ENCODE results near the gene PIP4K2C. TPM values are rescaled to one million over a fixed set of nuclear protein-coding genes. Genes with fewer than 3 reads are reported as not detected.
"Not testable (repeated sequence)": the region's sequence is repeated elsewhere in the genome, so short reads cannot be mapped to it uniquely, and the experiment has no call there.

PIP4K2C gene
- total RNA-seq, 1 donor from 2014 or later: 22.8 TPM

- Mint-ChIP-seq H3K4me3 (no peak overlapping the region), H3K9me3 (no peaks in the 10 kb centered on the region), H3K27ac (no peak overlapping the region), H3K4me1 (ENCODE audit: low read depth) (no peaks in the 10 kb centered on the region), H3K27me3 (ENCODE audit: insufficient read depth) (peaks cover 3% of the 10 kb centered on the region), H3K36me3 (ENCODE audit: low read depth) (no peaks in the 10 kb centered on the region)
- no peak for DNase-seq (ENCODE audit: low spot score)
- intact Hi-C loops (cut with micrococcal nuclease): no loop called here
These were observed 22.2 kb upstream of the PIP4K2C start for GRCh38 chr12:57568838-57569237.

GRCh38 chr12:57569858-57570257 is 21.1 kb upstream of the PIP4K2C start:
- DNase-seq (ENCODE audit: low spot score): no peak
- intact Hi-C loops (cut with micrococcal nuclease): no loop called here
- no peaks in the 10 kb centered on the region for H3K9me3 Mint-ChIP-seq
- H3K4me1 Mint-ChIP-seq (ENCODE audit: low read depth): no peaks in the 10 kb centered on the region
- no peaks in the 10 kb centered on the region for H3K36me3 Mint-ChIP-seq (ENCODE audit: low read depth)
- no peak overlapping the region for H3K4me3 Mint-ChIP-seq
- no peak overlapping the region for H3K27ac Mint-ChIP-seq
- peaks cover under 1% of the 10 kb centered on the region for H3K27me3 Mint-ChIP-seq (ENCODE audit: insufficient read depth)

DNA sequence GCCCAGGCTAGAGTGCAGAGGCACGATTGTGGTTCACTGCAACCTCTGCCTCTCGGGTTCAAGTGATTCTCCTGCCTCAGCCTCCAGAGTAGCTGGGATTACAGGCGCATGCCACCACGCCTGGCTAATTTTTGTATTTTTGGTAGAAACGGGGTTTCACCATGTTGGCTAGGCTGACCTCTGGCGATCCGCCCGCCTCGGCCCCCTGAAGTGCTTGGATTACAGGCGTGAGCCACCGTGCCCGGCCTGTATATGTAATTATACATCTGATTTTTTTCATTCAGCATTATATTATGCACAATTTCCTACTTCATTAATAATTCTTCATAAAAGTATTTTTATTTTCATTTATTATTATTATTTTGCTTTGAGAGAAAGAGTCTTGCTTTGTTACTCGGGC is 20.6 kb upstream of the PIP4K2C start:
- intact Hi-C loops (cut with micrococcal nuclease); H3K4me3 Mint-ChIP-seq; H3K27me3 Mint-ChIP-seq (ENCODE audit: insufficient read depth); H3K36me3 Mint-ChIP-seq (ENCODE audit: low read depth); H3K4me1 Mint-ChIP-seq (ENCODE audit: low read depth); H3K27ac Mint-ChIP-seq; DNase-seq (ENCODE audit: low spot score); H3K9me3 Mint-ChIP-seq: not testable (repeated sequence)

DNA sequence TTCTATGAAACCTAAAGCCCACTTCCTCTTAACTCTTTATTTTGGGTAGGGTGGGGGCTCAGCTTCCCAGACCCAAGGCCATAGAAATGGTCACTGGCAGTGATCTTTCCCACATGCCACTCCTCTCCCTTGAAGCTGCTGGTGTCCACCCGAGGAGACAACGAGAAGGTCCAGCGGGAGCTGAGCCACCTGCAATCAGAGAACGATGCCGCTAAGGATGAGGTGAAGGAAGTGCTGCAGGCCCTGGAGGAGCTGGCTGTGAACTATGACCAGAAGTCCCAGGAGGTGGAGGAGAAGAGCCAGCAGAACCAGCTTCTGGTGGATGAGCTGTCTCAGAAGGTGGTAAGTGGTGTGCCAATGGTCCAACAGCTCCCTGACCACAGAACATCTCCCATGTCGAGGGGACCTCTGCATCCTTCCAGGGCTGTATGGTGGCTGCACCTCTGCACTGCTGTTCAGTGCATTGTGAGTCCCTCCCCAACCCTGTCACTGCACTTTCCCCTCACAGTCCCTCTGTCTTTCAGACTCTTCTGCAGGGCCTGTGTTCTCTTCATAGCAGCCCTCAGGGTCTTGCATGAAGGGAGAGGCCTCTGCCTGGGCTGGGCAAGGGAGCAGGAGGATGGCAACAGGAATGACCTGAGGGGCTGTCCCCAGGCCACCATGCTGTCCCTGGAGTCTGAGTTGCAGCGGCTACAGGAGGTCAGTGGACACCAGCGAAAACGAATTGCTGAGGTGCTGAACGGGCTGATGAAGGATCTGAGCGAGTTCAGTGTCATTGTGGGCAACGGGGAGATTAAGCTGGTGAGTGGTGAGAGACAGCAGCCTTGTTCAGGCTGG is 18.8 kb upstream of the PIP4K2C start:
- Mint-ChIP-seq H3K27me3 (ENCODE audit: insufficient read depth) (no peaks in the 10 kb centered on the region), H3K27ac (no peak overlapping the region), H3K9me3 (no peaks in the 10 kb centered on the region), H3K4me3 (no peak overlapping the region), H3K36me3 (ENCODE audit: low read depth) (peaks cover 2% of the 10 kb centered on the region), H3K4me1 (ENCODE audit: low read depth) (no peaks in the 10 kb centered on the region)
- intact Hi-C loops (cut with micrococcal nuclease): no loop called here
- DNase-seq (ENCODE audit: low spot score): no peak

- H3K9me3 Mint-ChIP-seq: no peaks in the 10 kb centered on the region
- peaks cover 2% of the 10 kb centered on the region for H3K27me3 Mint-ChIP-seq (ENCODE audit: insufficient read depth)
- intact Hi-C loops (cut with micrococcal nuclease): no loop called here
- no peaks in the 10 kb centered on the region for H3K4me1 Mint-ChIP-seq (ENCODE audit: low read depth)
- no peak overlapping the region for H3K4me3 Mint-ChIP-seq
- H3K27ac Mint-ChIP-seq: no peak overlapping the region
- no peak for DNase-seq (ENCODE audit: low spot score)
- H3K36me3 Mint-ChIP-seq (ENCODE audit: low read depth): peaks cover 3% of the 10 kb centered on the region
These were observed 16.2 kb upstream of the PIP4K2C start for GRCh38 chr12:57574795-57575194.

DNA sequence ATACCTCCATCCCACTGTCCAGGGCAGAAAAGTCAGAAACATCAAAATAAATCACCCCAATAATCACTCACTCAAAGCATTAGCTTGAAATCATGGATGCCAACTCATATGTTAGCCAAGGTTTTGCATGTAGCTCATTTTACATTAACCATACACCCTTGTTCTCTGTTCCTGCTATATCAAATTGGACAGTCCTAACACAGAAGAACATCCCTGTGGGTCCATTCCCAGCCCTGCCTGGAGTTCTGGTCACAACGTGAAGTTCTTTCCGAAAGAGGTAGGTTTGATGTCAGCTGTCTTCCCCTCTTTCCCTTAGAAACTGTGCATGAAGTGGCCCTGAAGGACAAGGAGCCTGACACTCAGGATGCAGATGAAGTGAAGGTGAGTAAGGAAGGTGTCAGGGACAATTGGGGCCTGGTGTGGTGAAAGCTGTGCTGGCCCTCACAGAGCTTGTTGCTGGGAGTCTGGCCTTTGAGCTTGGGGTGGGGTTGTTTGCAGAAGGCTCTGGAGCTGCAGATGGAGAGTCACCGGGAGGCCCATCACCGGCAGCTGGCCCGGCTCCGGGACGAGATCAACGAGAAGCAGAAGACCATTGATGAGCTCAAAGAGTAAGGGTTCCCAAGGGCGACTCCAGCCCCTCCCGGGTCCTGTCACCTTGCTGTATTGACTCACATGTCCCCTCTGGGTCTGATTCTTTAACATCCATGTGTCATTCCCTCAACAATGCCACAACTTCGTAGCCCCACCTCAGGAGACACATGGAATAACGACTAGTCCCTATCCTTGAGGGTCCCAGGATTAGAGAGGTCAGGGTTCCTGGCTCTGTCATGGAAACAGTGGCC is 15.0 kb upstream of the PIP4K2C start:
- intact Hi-C loops (cut with micrococcal nuclease): no loop called here
- Mint-ChIP-seq H3K9me3 (no peaks in the 10 kb centered on the region), H3K27me3 (ENCODE audit: insufficient read depth) (peaks cover 2% of the 10 kb centered on the region), H3K27ac (no peak overlapping the region), H3K4me1 (ENCODE audit: low read depth) (no peaks in the 10 kb centered on the region), H3K36me3 (ENCODE audit: low read depth) (peaks cover 3% of the 10 kb centered on the region), H3K4me3 (no peak overlapping the region)
- no peak for DNase-seq (ENCODE audit: low spot score)

GRCh38 chr12:57576613-57577160 is 14.3 kb upstream of the PIP4K2C start:
- Mint-ChIP-seq H3K27me3 (ENCODE audit: insufficient read depth) (peaks cover 2% of the 10 kb centered on the region), H3K9me3 (no peaks in the 10 kb centered on the region), H3K4me1 (ENCODE audit: low read depth) (no peaks in the 10 kb centered on the region), H3K27ac (no peak overlapping the region), H3K36me3 (ENCODE audit: low read depth) (peaks cover 3% of the 10 kb centered on the region), H3K4me3 (no peak overlapping the region)
- intact Hi-C loops (cut with micrococcal nuclease): no loop called here
- DNase-seq (ENCODE audit: low spot score): no peak

GRCh38 chr12:57577981-57578758 is 12.8 kb upstream of the PIP4K2C start:
- H3K4me1 Mint-ChIP-seq (ENCODE audit: low read depth): peaks cover 2% of the 10 kb centered on the region
- H3K27me3 Mint-ChIP-seq (ENCODE audit: insufficient read depth): peaks cover 2% of the 10 kb centered on the region
- H3K9me3 Mint-ChIP-seq: no peaks in the 10 kb centered on the region
- no peak overlapping the region for H3K27ac Mint-ChIP-seq
- no peak for DNase-seq (ENCODE audit: low spot score)
- intact Hi-C loops (cut with micrococcal nuclease): no loop called here
- H3K36me3 Mint-ChIP-seq (ENCODE audit: low read depth): peaks cover 3% of the 10 kb centered on the region
- no peak overlapping the region for H3K4me3 Mint-ChIP-seq

GRCh38 chr12:57579011-57579410 is 12.0 kb upstream of the PIP4K2C start:
- H3K27me3 Mint-ChIP-seq (ENCODE audit: insufficient read depth): peaks cover 5% of the 10 kb centered on the region

DNA sequence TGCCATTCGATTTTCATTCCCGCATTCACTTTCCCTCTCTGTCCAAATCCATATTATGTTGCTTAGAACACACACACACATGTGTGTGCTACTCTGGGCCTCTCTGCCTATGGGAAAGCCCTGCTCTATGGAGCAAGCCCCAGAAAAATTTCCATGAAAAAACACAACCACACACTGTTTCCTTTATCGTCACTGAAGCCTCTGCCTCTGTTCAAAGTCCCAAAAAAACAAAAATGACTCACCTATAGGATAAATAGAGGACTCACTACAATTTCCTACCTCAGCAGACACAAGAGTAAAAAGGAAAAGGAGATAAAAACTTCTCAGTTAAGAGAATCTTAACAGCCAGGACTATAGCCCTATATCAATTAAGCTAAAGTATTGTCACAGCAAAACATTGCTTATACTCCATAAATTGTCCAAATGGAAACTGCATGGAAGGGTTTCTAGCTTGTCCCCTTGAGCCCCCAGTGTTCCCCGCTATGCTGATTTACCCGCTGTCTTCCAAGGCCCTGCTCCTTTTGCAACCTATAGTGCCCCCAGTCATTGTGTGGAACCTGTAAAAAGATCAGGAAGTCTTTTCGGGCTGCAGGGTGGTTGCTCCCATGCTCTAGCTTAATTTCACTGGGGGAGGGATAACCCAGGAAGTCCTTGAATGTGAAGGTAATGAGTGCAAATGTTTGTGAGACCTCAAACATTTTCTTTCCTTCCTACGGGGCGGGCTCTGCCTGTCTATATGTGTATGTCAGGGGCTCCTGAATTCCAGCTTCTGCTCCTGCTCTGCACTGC is 11.1 kb upstream of the PIP4K2C start:
- Mint-ChIP-seq H3K27me3 (ENCODE audit: insufficient read depth) (peaks cover 5% of the 10 kb centered on the region), H3K36me3 (ENCODE audit: low read depth) (peaks cover 3% of the 10 kb centered on the region), H3K4me1 (ENCODE audit: low read depth) (peaks cover 7% of the 10 kb centered on the region), H3K9me3 (no peaks in the 10 kb centered on the region), H3K27ac (no peak overlapping the region), H3K4me3 (no peak overlapping the region)
- DNase-seq (ENCODE audit: low spot score): no peak
- intact Hi-C loops (cut with micrococcal nuclease): no loop called here

More at GRCh38 chr12:57579011-57579410, 12.0 kb upstream of the PIP4K2C start:
- peaks cover 3% of the 10 kb centered on the region for H3K36me3 Mint-ChIP-seq (ENCODE audit: low read depth)
- H3K4me3 Mint-ChIP-seq: no peak overlapping the region
- DNase-seq (ENCODE audit: low spot score): no peak
- no peaks in the 10 kb centered on the region for H3K9me3 Mint-ChIP-seq
- intact Hi-C loops (cut with micrococcal nuclease): no loop called here
- H3K4me1 Mint-ChIP-seq (ENCODE audit: low read depth): peaks cover 7% of the 10 kb centered on the region
- H3K27ac Mint-ChIP-seq: no peak overlapping the region

DNA sequence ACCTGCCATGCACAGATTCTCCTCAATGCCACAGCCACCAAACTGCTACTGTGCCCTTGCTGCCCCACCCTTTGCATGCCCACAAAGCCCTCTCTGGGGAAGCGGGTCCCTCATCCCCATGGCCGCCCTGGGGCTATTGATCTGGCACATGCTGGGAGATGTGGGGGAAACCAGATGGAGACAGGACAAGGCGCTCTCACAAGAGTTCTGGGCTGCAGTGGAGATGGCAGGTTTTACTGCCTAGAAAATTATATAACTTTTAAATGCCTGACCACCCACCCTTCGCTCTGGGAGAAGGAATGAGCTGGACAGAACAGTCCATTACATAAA is 10.6 kb upstream of the PIP4K2C start:
- intact Hi-C loops (cut with micrococcal nuclease): no loop called here
- Mint-ChIP-seq H3K27me3 (ENCODE audit: insufficient read depth) (peaks cover 5% of the 10 kb centered on the region), H3K27ac (no peak overlapping the region)

GRCh38 chr12:57581802-57582201 is 9.2 kb upstream of the PIP4K2C start:
- Mint-ChIP-seq H3K4me1 (ENCODE audit: low read depth) (peaks cover 7% of the 10 kb centered on the region), H3K9me3 (no peaks in the 10 kb centered on the region), H3K27ac (no peak overlapping the region), H3K4me3 (no peak overlapping the region), H3K27me3 (ENCODE audit: insufficient read depth) (peaks cover 5% of the 10 kb centered on the region), H3K36me3 (ENCODE audit: low read depth) (peaks cover 1% of the 10 kb centered on the region)
- intact Hi-C loops (cut with micrococcal nuclease): no loop called here
- DNase-seq (ENCODE audit: low spot score): no peak

More for the DNA sequence above, 10.6 kb upstream of the PIP4K2C start:
- H3K36me3 Mint-ChIP-seq (ENCODE audit: low read depth): peaks cover 3% of the 10 kb centered on the region
- H3K4me1 Mint-ChIP-seq (ENCODE audit: low read depth): peaks cover 7% of the 10 kb centered on the region
- no peak for DNase-seq (ENCODE audit: low spot score)
- no peak overlapping the region for H3K4me3 Mint-ChIP-seq
- no peaks in the 10 kb centered on the region for H3K9me3 Mint-ChIP-seq
